Muscle of back (tissue), 10 donors: ENCODE data around the gene FGF23. TPM values are rescaled to one million over a fixed set of nuclear protein-coding genes. Genes with fewer than 3 reads are reported as not detected.

Experiments
- polyA plus RNA-seq, 10 donors: library from polyadenylated mRNA; unstranded; fragments of 120-200 nt; gene quantifications; one replicate each; pipeline ENCODE4 v1.2.1, GENCODE V29; 2013; ENCODE audit not compliant: insufficient read length in 10 of 10

Gene FGF23
- polyA plus RNA-seq, 10 donors = 0.05 to 0.22 (median 0.14) TPM; not detected in 3

Other genes with a start within 250 kb of the FGF23 start
- gene CCND2, start 106.0 kb downstream of the FGF23 start, polyA plus RNA-seq = 100 to 1,000 TPM in 5 of 10 donors, 10 to 100 TPM in 5; 74.4 to 129 (median 100) TPM
- gene TIGAR, start 58.5 kb downstream of the FGF23 start, polyA plus RNA-seq = 1 to 10 TPM; 5.3 to 9.3 (median 7.4) TPM
- gene FGF6, start 66.1 kb upstream of the FGF23 start, polyA plus RNA-seq = 10 to 100 TPM; 15.4 to 61.1 (median 30.1) TPM
- 10 to 100 TPM in 8 of 10 donors, 1 to 10 TPM in 2; 9.0 to 17.2 (median 11.9) TPM for gene RAD51AP1, start 159.2 kb upstream of the FGF23 start, polyA plus RNA-seq
- 10 to 100 TPM; 14.0 to 20.8 (median 18.4) TPM for gene DYRK4, start 182.5 kb upstream of the FGF23 start, polyA plus RNA-seq